ENCODE data around the gene TAOK3. TPM values are rescaled to one million over a fixed set of nuclear protein-coding genes. Genes with fewer than 3 reads are reported as not detected.

The TAOK3 gene
- total and polyA plus RNA-seq, 2 of the 8 experiments (the other 6 are each of a cell fraction or from before 2014, with no cell fraction given), result 5.2 to 9.3 TPM

DNA sequence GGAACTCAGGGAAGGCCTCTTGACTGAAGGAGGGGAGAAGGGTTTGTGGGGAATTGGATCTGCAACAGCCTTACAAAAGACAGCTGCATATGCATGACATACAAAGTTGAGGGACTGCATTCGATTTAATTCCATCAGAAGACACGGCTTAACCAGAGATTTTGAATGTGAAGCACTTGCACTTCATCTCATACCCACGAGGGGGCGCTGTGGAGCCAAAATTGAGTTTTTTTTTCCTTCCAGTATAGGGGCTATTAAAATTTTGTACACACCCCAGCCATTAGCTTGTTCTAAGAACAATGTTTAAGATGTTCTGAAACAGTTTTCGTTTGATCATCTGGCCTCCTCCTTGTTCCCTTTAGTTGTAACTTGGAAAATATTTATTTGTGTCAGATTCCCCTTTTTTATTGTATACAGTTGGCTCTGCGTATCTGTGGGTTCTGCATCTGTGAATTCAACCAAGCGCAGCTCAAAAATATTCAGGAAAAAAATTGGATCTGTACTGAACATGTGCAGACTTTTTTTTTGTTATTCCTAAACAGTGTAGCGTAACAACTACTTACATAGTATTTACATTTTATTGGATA, 5.3 kb upstream of the TAOK3 start (continued):
- TF ChIP-seq, protein P1, sequence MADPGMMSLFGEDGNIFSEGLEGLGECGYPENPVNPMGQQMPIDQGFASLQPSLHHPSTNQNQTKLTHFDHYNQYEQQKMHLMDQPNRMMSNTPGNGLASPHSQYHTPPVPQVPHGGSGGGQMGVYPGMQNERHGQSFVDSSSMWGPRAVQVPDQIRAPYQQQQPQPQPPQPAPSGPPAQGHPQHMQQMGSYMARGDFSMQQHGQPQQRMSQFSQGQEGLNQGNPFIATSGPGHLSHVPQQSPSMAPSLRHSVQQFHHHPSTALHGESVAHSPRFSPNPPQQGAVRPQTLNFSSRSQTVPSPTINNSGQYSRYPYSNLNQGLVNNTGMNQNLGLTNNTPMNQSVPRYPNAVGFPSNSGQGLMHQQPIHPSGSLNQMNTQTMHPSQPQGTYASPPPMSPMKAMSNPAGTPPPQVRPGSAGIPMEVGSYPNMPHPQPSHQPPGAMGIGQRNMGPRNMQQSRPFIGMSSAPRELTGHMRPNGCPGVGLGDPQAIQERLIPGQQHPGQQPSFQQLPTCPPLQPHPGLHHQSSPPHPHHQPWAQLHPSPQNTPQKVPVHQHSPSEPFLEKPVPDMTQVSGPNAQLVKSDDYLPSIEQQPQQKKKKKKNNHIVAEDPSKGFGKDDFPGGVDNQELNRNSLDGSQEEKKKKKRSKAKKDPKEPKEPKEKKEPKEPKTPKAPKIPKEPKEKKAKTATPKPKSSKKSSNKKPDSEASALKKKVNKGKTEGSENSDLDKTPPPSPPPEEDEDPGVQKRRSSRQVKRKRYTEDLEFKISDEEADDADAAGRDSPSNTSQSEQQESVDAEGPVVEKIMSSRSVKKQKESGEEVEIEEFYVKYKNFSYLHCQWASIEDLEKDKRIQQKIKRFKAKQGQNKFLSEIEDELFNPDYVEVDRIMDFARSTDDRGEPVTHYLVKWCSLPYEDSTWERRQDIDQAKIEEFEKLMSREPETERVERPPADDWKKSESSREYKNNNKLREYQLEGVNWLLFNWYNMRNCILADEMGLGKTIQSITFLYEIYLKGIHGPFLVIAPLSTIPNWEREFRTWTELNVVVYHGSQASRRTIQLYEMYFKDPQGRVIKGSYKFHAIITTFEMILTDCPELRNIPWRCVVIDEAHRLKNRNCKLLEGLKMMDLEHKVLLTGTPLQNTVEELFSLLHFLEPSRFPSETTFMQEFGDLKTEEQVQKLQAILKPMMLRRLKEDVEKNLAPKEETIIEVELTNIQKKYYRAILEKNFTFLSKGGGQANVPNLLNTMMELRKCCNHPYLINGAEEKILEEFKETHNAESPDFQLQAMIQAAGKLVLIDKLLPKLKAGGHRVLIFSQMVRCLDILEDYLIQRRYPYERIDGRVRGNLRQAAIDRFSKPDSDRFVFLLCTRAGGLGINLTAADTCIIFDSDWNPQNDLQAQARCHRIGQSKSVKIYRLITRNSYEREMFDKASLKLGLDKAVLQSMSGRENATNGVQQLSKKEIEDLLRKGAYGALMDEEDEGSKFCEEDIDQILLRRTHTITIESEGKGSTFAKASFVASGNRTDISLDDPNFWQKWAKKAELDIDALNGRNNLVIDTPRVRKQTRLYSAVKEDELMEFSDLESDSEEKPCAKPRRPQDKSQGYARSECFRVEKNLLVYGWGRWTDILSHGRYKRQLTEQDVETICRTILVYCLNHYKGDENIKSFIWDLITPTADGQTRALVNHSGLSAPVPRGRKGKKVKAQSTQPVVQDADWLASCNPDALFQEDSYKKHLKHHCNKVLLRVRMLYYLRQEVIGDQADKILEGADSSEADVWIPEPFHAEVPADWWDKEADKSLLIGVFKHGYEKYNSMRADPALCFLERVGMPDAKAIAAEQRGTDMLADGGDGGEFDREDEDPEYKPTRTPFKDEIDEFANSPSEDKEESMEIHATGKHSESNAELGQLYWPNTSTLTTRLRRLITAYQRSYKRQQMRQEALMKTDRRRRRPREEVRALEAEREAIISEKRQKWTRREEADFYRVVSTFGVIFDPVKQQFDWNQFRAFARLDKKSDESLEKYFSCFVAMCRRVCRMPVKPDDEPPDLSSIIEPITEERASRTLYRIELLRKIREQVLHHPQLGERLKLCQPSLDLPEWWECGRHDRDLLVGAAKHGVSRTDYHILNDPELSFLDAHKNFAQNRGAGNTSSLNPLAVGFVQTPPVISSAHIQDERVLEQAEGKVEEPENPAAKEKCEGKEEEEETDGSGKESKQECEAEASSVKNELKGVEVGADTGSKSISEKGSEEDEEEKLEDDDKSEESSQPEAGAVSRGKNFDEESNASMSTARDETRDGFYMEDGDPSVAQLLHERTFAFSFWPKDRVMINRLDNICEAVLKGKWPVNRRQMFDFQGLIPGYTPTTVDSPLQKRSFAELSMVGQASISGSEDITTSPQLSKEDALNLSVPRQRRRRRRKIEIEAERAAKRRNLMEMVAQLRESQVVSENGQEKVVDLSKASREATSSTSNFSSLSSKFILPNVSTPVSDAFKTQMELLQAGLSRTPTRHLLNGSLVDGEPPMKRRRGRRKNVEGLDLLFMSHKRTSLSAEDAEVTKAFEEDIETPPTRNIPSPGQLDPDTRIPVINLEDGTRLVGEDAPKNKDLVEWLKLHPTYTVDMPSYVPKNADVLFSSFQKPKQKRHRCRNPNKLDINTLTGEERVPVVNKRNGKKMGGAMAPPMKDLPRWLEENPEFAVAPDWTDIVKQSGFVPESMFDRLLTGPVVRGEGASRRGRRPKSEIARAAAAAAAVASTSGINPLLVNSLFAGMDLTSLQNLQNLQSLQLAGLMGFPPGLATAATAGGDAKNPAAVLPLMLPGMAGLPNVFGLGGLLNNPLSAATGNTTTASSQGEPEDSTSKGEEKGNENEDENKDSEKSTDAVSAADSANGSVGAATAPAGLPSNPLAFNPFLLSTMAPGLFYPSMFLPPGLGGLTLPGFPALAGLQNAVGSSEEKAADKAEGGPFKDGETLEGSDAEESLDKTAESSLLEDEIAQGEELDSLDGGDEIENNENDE (IDR thresholded peaks at IDR 0.05; ENCODE audit: insufficient replicate concordance, low read length), result peak; percentile 46
- TF ChIP-seq TEAD4 (IDR thresholded peaks at IDR 0.05; ENCODE audit: low read depth, low read length) (no peak), RAD21 (IDR thresholded peaks at IDR 0.05 in 1 of 2, conservative IDR thresholded peaks at IDR 0.05 in 1 of 2; ENCODE audit: low read depth in 2 of 2, low read length in 2 of 2) (peak; percentile 22 to 56), SIN3A (conservative IDR thresholded peaks at IDR 0.05 in 1 of 2, IDR thresholded peaks at IDR 0.05 in 1 of 2; ENCODE audit: low read depth in 1 of 2, low read length in 2 of 2) (peak in 1 of 2 experiments; percentile 69; a peak in 1 of 4 replicates), SIX5 (IDR thresholded peaks at IDR 0.05; ENCODE audit: low read depth, low read length) (no peak)
- TF ChIP-seq, protein P2, sequence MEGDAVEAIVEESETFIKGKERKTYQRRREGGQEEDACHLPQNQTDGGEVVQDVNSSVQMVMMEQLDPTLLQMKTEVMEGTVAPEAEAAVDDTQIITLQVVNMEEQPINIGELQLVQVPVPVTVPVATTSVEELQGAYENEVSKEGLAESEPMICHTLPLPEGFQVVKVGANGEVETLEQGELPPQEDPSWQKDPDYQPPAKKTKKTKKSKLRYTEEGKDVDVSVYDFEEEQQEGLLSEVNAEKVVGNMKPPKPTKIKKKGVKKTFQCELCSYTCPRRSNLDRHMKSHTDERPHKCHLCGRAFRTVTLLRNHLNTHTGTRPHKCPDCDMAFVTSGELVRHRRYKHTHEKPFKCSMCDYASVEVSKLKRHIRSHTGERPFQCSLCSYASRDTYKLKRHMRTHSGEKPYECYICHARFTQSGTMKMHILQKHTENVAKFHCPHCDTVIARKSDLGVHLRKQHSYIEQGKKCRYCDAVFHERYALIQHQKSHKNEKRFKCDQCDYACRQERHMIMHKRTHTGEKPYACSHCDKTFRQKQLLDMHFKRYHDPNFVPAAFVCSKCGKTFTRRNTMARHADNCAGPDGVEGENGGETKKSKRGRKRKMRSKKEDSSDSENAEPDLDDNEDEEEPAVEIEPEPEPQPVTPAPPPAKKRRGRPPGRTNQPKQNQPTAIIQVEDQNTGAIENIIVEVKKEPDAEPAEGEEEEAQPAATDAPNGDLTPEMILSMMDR (IDR thresholded peaks at IDR 0.05; ENCODE audit: control extremely low read depth in 1 of 3, insufficient read depth in 1 of 3, low read depth in 1 of 3, low read length in 3 of 3), result peak in 2 of 3 experiments; percentile 68 to 78; a peak in 3 of 4 replicates
